H1 (cell line): ENCODE results near the gene LRRC55.

Source experiments
- HDAC6 ChIP-seq: IDR thresholded peaks from one replicate; pipeline ENCODE4 v1.7.1; 2012; ENCODE audit warnings: low read depth, mild to moderate bottlenecking, inconsistent platforms, low read length, moderate library complexity
- JUND ChIP-seq: IDR thresholded peaks from 2 replicates; pipeline ENCODE4 v1.6.1; 2011; ENCODE audit warnings: mild to moderate bottlenecking, improper control_type of control experiment, low read length
- POLR2A ChIP-seq, 2 experiments: IDR thresholded peaks; 1 replicate in 1 of 2; 2 replicates in 1 of 2; pipeline ENCODE4 v1.6.1; 2011; ENCODE audit warnings: low read depth in 2 of 2, low read length in 2 of 2, mild to moderate bottlenecking in 2 of 2; ENCODE audit errors: control extremely low read depth in 1 of 2
- POLR2AphosphoS5 ChIP-seq: IDR thresholded peaks from 2 replicates; pipeline ENCODE4 v1.6.1; 2011; ENCODE audit warnings: low read depth, low read length
- TBP ChIP-seq: IDR thresholded peaks from 2 replicates; pipeline ENCODE4 v1.6.1; 2011; ENCODE audit warnings: low read depth, low read length, improper control_type of control experiment
- TF ChIP-seq, protein P1 (sequence below): IDR thresholded peaks from 2 replicates; pipeline ENCODE4 v1.6.1; 2011; ENCODE audit warnings: low read depth, mild to moderate bottlenecking, low read length; ENCODE audit not compliant: insufficient read depth

GRCh38 chr11:57162179-57162898 lies 19.4 kb upstream of the LRRC55 start:
- TF ChIP-seq JUND: no peak
- TF ChIP-seq, protein P1, sequence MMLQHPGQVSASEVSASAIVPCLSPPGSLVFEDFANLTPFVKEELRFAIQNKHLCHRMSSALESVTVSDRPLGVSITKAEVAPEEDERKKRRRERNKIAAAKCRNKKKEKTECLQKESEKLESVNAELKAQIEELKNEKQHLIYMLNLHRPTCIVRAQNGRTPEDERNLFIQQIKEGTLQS: no peak
- TF ChIP-seq POLR2AphosphoS5: no peak
- no peak for TF ChIP-seq TBP
- TF ChIP-seq HDAC6: no peak
- no peak for TF ChIP-seq POLR2A (IDR thresholded peaks at IDR 0.05; ENCODE audit: control extremely low read depth in 1 of 2, low read depth in 2 of 2, low read length in 2 of 2)
